Testis (tissue), 3 donors: ENCODE data around the gene AOX1. TPM values are rescaled to one million over a fixed set of nuclear protein-coding genes. Genes with fewer than 3 reads are reported as not detected.

Experiments
- DNase-seq: peaks from one replicate; pipeline ENCODE4 v3.0.0-alpha.2; 2019
- H3K27ac ChIP-seq, 2 donors: fragments of 200-600 bp; sonication (generic); one replicate each; pipeline ENCODE4 v1.5.1; 2019
- H3K27me3 ChIP-seq: fragments of 200-600 bp; sonication (generic); one replicate; pipeline ENCODE4 v1.5.1; 2019
- H3K36me3 ChIP-seq: fragments of 200-600 bp; sonication (generic); one replicate; pipeline ENCODE4 v1.5.1; 2017; ENCODE audit warnings: low read depth; ENCODE audit errors: missing control alignments
- H3K4me1 ChIP-seq: fragments of 200-600 bp; sonication (generic); one replicate; pipeline ENCODE4 v1.5.1; 2019
- H3K4me3 ChIP-seq, 2 donors: fragments of 200-600 bp; sonication (generic); one replicate each; pipeline ENCODE4 v1.5.1; 2017 to 2019
- H3K9me3 ChIP-seq: fragments of 200-600 bp; sonication (generic); one replicate; pipeline ENCODE4 v1.5.1; 2017
- POLR2A ChIP-seq: fragments of 450-650 bp; IDR thresholded peaks from one replicate; pipeline ENCODE4 v1.6.1; 2017; ENCODE audit warnings: antibody characterized with exemption, mild to moderate bottlenecking, moderate library complexity
- WGBS, 2 donors: methylation state at CpG; one replicate each; pipeline ENCODE4 v1.1.5; 2018; 5-methylcytosine and 5-hydroxymethylcytosine counted together
- intact Hi-C: fragments of 100-400 bp; cut with DNase I; formaldehyde crosslinking; loops from one replicate; pipeline ENCODE4 v1.15.1; 2023; ENCODE audit warnings: low total_unique reads
- polyA plus RNA-seq: library from polyadenylated mRNA; stranded (reverse); fragments of 350-450 nt; fragmentation: Illumina TruSeq; extraction: RNeasy Lipid Tissue Mini Kit (QIAGEN cat#74804); gene quantifications from one replicate; pipeline ENCODE4 v1.2.3, GENCODE V29; 2014; ENCODE audit warnings: low read depth, low replicate concordance; ENCODE audit not compliant: insufficient read depth
- total RNA-seq, 2 donors: library from RNA; depleted of rRNA; stranded (reverse); fragments of >200 nt; gene quantifications; one replicate each; pipeline ENCODE4 v1.2.3, GENCODE V29; 2016
- TF ChIP-seq, protein P1 (sequence below), 3 experiments: fragments of 450-650 bp in 2 of 3; fragments of 200-600 bp in 1 of 3; sonication (generic) in 1 of 3; IDR thresholded peaks; one replicate each; pipeline ENCODE4 v1.5.1; 2016 to 2019; ENCODE audit warnings: antibody characterized with exemption in 3 of 3, mild to moderate bottlenecking in 2 of 3, moderate library complexity in 1 of 3

AOX1 gene
- total and polyA plus RNA-seq, 3 donors from 2014 or later, result 28.7 to 34.1 (median 29.4) TPM

DNA sequence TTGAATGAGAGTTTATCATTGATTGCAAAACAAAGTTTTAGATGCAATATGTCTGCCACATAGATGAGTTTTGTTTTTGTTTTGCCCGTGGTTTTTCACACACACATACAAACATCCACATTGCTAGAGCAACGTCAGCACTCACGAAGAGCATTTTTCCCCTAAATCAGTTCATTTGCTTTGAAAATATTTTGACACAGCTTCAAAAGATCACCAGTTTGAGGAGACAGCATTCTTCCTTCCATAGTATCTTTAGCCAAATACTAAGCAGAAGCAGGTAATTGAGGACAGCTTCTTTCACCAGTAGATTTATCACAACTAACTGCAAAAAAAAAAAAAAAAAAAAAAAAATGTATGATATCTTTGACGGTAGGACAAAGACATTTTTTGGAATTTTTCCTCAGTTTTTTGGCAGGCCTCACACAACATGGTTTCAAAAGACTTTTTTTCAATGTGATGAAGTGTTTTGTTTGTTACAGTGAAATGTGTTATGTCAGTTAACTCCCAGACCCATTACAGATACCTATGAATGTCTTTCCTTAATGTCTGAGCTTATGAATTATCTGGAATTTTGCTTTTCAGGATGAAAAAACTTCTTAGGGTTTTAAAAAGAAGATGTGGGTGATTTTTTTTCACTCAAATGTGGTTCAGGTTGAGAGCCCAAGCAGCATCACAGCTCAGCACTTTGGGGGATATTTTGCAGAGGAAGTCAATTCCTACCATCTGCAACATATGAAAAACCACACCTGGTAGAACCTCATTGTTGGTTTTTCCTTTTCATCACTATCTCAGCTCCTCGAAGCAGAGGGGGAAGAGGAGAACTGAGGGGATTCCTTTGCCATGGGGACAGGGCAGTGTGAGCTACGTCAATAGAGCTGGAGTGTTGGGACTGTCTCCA is 31.6 kb downstream of the AOX1 start:
- no peak overlapping the region for H3K4me3 ChIP-seq
- no peak for DNase-seq
- peaks cover under 1% of the 10 kb centered on the region for H3K4me1 ChIP-seq
- no peaks in the 10 kb centered on the region for H3K9me3 ChIP-seq
- TF ChIP-seq, protein P1, sequence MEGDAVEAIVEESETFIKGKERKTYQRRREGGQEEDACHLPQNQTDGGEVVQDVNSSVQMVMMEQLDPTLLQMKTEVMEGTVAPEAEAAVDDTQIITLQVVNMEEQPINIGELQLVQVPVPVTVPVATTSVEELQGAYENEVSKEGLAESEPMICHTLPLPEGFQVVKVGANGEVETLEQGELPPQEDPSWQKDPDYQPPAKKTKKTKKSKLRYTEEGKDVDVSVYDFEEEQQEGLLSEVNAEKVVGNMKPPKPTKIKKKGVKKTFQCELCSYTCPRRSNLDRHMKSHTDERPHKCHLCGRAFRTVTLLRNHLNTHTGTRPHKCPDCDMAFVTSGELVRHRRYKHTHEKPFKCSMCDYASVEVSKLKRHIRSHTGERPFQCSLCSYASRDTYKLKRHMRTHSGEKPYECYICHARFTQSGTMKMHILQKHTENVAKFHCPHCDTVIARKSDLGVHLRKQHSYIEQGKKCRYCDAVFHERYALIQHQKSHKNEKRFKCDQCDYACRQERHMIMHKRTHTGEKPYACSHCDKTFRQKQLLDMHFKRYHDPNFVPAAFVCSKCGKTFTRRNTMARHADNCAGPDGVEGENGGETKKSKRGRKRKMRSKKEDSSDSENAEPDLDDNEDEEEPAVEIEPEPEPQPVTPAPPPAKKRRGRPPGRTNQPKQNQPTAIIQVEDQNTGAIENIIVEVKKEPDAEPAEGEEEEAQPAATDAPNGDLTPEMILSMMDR (IDR thresholded peaks at IDR 0.05), result no peak
- TF ChIP-seq POLR2A, result no peak
- H3K36me3 ChIP-seq, result no peaks in the 10 kb centered on the region
- intact Hi-C loops, result no loop called here
- H3K27ac ChIP-seq, result no peak overlapping the region
- H3K27me3 ChIP-seq, result no peaks in the 10 kb centered on the region
- WGBS, 2 donors, result 55 to 64% methylated on average over 6 of the region's 6 CpGs

DNA sequence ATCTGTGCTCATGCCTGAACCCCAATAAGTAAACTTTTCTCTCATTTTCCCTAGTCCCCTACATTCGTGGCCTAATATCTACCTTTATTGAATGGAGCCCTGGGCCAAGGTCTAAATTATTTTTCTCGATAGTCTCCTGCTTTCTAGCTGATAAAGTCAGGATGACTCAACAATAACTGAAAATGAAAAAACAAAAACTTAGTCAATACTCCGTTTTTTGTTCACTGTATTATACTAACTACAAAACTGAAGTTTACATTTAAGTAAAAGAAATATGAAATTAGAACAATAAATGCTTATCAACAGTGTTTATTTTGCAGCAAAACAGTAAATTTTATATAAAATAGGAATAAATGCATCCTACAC is 32.2 kb downstream of the AOX1 start:
- H3K27me3 ChIP-seq, result no peaks in the 10 kb centered on the region
- TF ChIP-seq, protein P1 (IDR thresholded peaks at IDR 0.05), result no peak
- no peak for TF ChIP-seq POLR2A
- DNase-seq, result no peak
- H3K36me3 ChIP-seq, result no peaks in the 10 kb centered on the region
- no peak overlapping the region for H3K27ac ChIP-seq
- intact Hi-C loops, result no loop called here
- no peaks in the 10 kb centered on the region for H3K9me3 ChIP-seq
- H3K4me1 ChIP-seq, result peaks cover 4% of the 10 kb centered on the region
- 42 to 53% methylated on average over 3 of the region's 3 CpGs for WGBS, 2 donors
- H3K4me3 ChIP-seq, result no peak overlapping the region

DNA sequence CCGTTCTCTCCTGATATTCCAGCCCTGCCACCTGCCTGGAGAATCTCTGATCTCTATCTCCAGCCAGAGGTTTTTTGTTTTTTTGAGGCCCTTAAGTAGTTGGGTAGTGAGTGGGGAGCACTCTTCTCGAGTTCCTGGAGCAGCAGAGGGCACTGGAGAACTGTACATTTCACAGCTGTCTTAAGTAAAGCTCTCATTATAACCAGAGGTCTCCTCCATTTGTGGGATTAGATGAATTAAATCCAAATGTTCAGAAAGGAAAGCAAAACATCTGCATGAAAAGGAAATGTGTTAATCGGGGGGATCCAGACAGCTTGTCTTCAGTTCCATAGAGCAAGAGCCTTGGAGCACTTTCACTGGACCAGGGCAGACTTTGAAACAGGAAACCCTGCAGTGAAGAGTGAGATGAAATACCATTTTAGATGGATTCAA is 32.8 kb downstream of the AOX1 start:
- no peak overlapping the region for H3K4me3 ChIP-seq
- H3K4me1 ChIP-seq, result peaks cover 4% of the 10 kb centered on the region
- TF ChIP-seq, protein P1 (IDR thresholded peaks at IDR 0.05), result no peak
- TF ChIP-seq POLR2A, result no peak
- intact Hi-C loops, result no loop called here
- H3K27me3 ChIP-seq, result no peaks in the 10 kb centered on the region
- WGBS, 2 donors, result 61 to 64% methylated on average over 3 of the region's 3 CpGs
- no peaks in the 10 kb centered on the region for H3K36me3 ChIP-seq
- no peaks in the 10 kb centered on the region for H3K9me3 ChIP-seq
- H3K27ac ChIP-seq, result no peak overlapping the region
- DNase-seq, result peak; percentile 26

DNA sequence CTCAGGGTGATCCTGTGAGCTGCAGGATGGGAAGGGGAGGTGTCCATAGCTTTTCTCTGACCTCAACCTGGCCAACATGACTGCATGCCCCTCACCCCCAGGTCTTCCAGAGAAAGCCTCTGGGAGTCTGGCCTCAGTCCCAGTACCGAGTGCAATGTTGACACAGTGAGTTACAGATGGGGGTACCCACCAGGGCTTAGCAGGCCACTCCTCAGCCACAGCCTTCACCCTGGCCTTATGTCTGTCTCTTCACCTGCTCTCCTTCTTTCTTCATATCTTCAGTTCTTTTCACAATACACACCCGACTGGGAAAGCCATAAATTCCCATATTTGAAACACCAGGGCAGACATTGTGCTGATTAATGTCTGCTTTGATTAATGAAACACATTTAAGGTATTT is 33.5 kb downstream of the AOX1 start:
- TF ChIP-seq POLR2A, result no peak
- TF ChIP-seq, protein P1 (IDR thresholded peaks at IDR 0.05), result no peak
- Histone ChIP-seq H3K9me3 (no peaks in the 10 kb centered on the region), H3K4me3 (no peak overlapping the region), H3K27ac (no peak overlapping the region), H3K27me3 (no peaks in the 10 kb centered on the region), H3K36me3 (no peaks in the 10 kb centered on the region), H3K4me1 (peaks cover 4% of the 10 kb centered on the region)
- WGBS, 2 donors, result 64 to 76% methylated on average over 2 of the region's 2 CpGs
- intact Hi-C loops, result no loop called here
- DNase-seq, result no peak
